Stimulated activated naive B cell treated with anti-CD40 and anti-IgM and Interleukin-4, amounts not matched to agents 10 μg/mL and 1 μg/mL and 100 μg/mL, for 72 hours (primary cell): Measurements from ENCODE around the gene NR6A1.

Source experiments
- ATAC-seq, 2 donors: fragments of 150-1000 bp; cut with Tn5 transposase; replicated peaks; 2 replicates each; pipeline ENCODE4 v1.10.0; 2021; ENCODE audit warnings: moderate library complexity in 1 of 2
- DNase-seq: peaks from one replicate; pipeline ENCODE4 v3.0.0; 2021
- H3K27ac Mint-ChIP-seq: one replicate; pipeline ENCODE4 v1.8.0; 2022; ENCODE audit warnings: mild to moderate bottlenecking, mixed read lengths
- H3K27me3 Mint-ChIP-seq, 2 donors: one replicate each; pipeline ENCODE4 v1.8.0; 2022; ENCODE audit warnings: mixed read lengths in 2 of 2
- H3K36me3 Mint-ChIP-seq, 2 donors: one replicate each; pipeline ENCODE4 v1.8.0; 2022; ENCODE audit warnings: mixed read lengths in 2 of 2, mild to moderate bottlenecking in 1 of 2
- H3K4me1 Mint-ChIP-seq, 2 donors: one replicate each; pipeline ENCODE4 v1.8.0; 2022; ENCODE audit warnings: mixed read lengths in 2 of 2, mild to moderate bottlenecking in 1 of 2
- H3K4me3 Mint-ChIP-seq, 2 donors: one replicate each; pipeline ENCODE4 v1.8.0; 2022; ENCODE audit warnings: mild to moderate bottlenecking in 2 of 2, mixed read lengths in 2 of 2, moderate library complexity in 1 of 2
- H3K9me3 Mint-ChIP-seq, 2 donors: one replicate each; pipeline ENCODE4 v1.8.0; 2022; ENCODE audit warnings: mixed read lengths in 2 of 2, mild to moderate bottlenecking in 1 of 2

The NR6A1 gene

GRCh38 chr9:124696101-124696500 is 75.0 kb downstream of the NR6A1 start:
- Mint-ChIP-seq H3K27me3 (no peaks in the 10 kb centered on the region), H3K4me1 (no peaks in the 10 kb centered on the region), H3K4me3 (no peak overlapping the region), H3K9me3 (no peaks in the 10 kb centered on the region), H3K36me3 (no peaks in the 10 kb centered on the region), H3K27ac (no peak overlapping the region)
- ATAC-seq (no peak), DNase-seq (no peak)

GRCh38 chr9:124695280-124695890 is 75.7 kb downstream of the NR6A1 start:
- no peaks in the 10 kb centered on the region for H3K9me3 Mint-ChIP-seq
- DNase-seq (no peak), ATAC-seq (no peak)
- no peaks in the 10 kb centered on the region for H3K27me3 Mint-ChIP-seq
- no peak overlapping the region for H3K4me3 Mint-ChIP-seq
- H3K36me3 Mint-ChIP-seq = no peaks in the 10 kb centered on the region
- no peak overlapping the region for H3K27ac Mint-ChIP-seq
- no peaks in the 10 kb centered on the region for H3K4me1 Mint-ChIP-seq

- DNase-seq (no peak), ATAC-seq (no peak)
- Mint-ChIP-seq H3K9me3 (no peaks in the 10 kb centered on the region), H3K27me3 (no peaks in the 10 kb centered on the region), H3K27ac (no peak overlapping the region), H3K4me1 (no peaks in the 10 kb centered on the region), H3K4me3 (no peak overlapping the region), H3K36me3 (no peaks in the 10 kb centered on the region)
These were observed 76.5 kb downstream of the NR6A1 start for GRCh38 chr9:124694414-124695279.

- ATAC-seq = no peak
- Mint-ChIP-seq H3K36me3 (no peaks in the 10 kb centered on the region), H3K4me3 (no peak overlapping the region), H3K27me3 (no peaks in the 10 kb centered on the region), H3K27ac (no peak overlapping the region), H3K9me3 (no peaks in the 10 kb centered on the region), H3K4me1 (no peaks in the 10 kb centered on the region)
- no peak for DNase-seq
These were observed 77.7 kb downstream of the NR6A1 start for GRCh38 chr9:124693403-124693802.

GRCh38 chr9:124688238-124688904 is 82.7 kb downstream of the NR6A1 start:
- ATAC-seq (no peak), DNase-seq (no peak)
- no peak overlapping the region for H3K27ac Mint-ChIP-seq
- H3K36me3 Mint-ChIP-seq = no peaks in the 10 kb centered on the region
- no peaks in the 10 kb centered on the region for H3K27me3 Mint-ChIP-seq
- H3K4me3 Mint-ChIP-seq = no peak overlapping the region
- H3K9me3 Mint-ChIP-seq = no peaks in the 10 kb centered on the region
- peaks cover 0 to 1% of the 10 kb centered on the region in 2 donors for H3K4me1 Mint-ChIP-seq

GRCh38 chr9:124686918-124687317 is 84.2 kb downstream of the NR6A1 start:
- no peak overlapping the region for H3K27ac Mint-ChIP-seq
- H3K4me1 Mint-ChIP-seq = peaks cover 0 to 1% of the 10 kb centered on the region in 2 donors
- no peaks in the 10 kb centered on the region for H3K36me3 Mint-ChIP-seq
- H3K27me3 Mint-ChIP-seq = no peaks in the 10 kb centered on the region
- H3K4me3 Mint-ChIP-seq = no peak overlapping the region
- ATAC-seq (no peak), DNase-seq (no peak)
- H3K9me3 Mint-ChIP-seq = no peaks in the 10 kb centered on the region

GRCh38 chr9:124685217-124685616 is 85.9 kb downstream of the NR6A1 start:
- no peak for DNase-seq
- Mint-ChIP-seq H3K27ac (no peak overlapping the region), H3K27me3 (no peaks in the 10 kb centered on the region)

GRCh38 chr9:124684169-124684568 is 86.9 kb downstream of the NR6A1 start:
- ATAC-seq (no peak), DNase-seq (no peak)
- Mint-ChIP-seq H3K4me1 (peaks cover 0 to 1% of the 10 kb centered on the region in 2 donors), H3K27me3 (no peaks in the 10 kb centered on the region), H3K36me3 (no peaks in the 10 kb centered on the region), H3K27ac (no peak overlapping the region), H3K9me3 (no peaks in the 10 kb centered on the region), H3K4me3 (no peak overlapping the region)

More at GRCh38 chr9:124685217-124685616, 85.9 kb downstream of the NR6A1 start:
- H3K4me3 Mint-ChIP-seq = no peak overlapping the region
- peaks cover 0 to 1% of the 10 kb centered on the region in 2 donors for H3K4me1 Mint-ChIP-seq
- H3K36me3 Mint-ChIP-seq = no peaks in the 10 kb centered on the region
- no peak for ATAC-seq
- H3K9me3 Mint-ChIP-seq = no peaks in the 10 kb centered on the region

- no peak for DNase-seq
- H3K27ac Mint-ChIP-seq = no peak overlapping the region
- no peaks in the 10 kb centered on the region for H3K9me3 Mint-ChIP-seq
- H3K4me1 Mint-ChIP-seq = peaks cover 0 to 1% of the 10 kb centered on the region in 2 donors
- ATAC-seq = no peak
- no peaks in the 10 kb centered on the region for H3K36me3 Mint-ChIP-seq
- no peak overlapping the region for H3K4me3 Mint-ChIP-seq
- H3K27me3 Mint-ChIP-seq = no peaks in the 10 kb centered on the region
These were observed 88.1 kb downstream of the NR6A1 start for GRCh38 chr9:124683043-124683442.

- DNase-seq (no peak), ATAC-seq (no peak)
- no peak overlapping the region for H3K4me3 Mint-ChIP-seq
- H3K4me1 Mint-ChIP-seq = no peaks in the 10 kb centered on the region
- H3K27me3 Mint-ChIP-seq = no peaks in the 10 kb centered on the region
- H3K27ac Mint-ChIP-seq = no peak overlapping the region
- H3K9me3 Mint-ChIP-seq = no peaks in the 10 kb centered on the region
- H3K36me3 Mint-ChIP-seq = no peaks in the 10 kb centered on the region
These were observed 90.3 kb downstream of the NR6A1 start for GRCh38 chr9:124680714-124681390.

- ATAC-seq = no peak
- Mint-ChIP-seq H3K4me3 (no peak overlapping the region), H3K27me3 (no peaks in the 10 kb centered on the region), H3K4me1 (no peaks in the 10 kb centered on the region), H3K27ac (no peak overlapping the region), H3K36me3 (no peaks in the 10 kb centered on the region), H3K9me3 (no peaks in the 10 kb centered on the region)
- DNase-seq = no peak
These were observed 91.1 kb downstream of the NR6A1 start for GRCh38 chr9:124680049-124680448.

GRCh38 chr9:124676159-124676551 is 95.0 kb downstream of the NR6A1 start:
- ATAC-seq = no peak
- H3K27me3 Mint-ChIP-seq = no peaks in the 10 kb centered on the region
- no peak overlapping the region for H3K27ac Mint-ChIP-seq
- H3K9me3 Mint-ChIP-seq = peaks cover 0 to 3% of the 10 kb centered on the region in 2 donors
- no peaks in the 10 kb centered on the region for H3K4me1 Mint-ChIP-seq
- H3K4me3 Mint-ChIP-seq = no peak overlapping the region
- no peaks in the 10 kb centered on the region for H3K36me3 Mint-ChIP-seq
- no peak for DNase-seq

- Mint-ChIP-seq H3K36me3 (no peaks in the 10 kb centered on the region), H3K9me3 (peaks cover 0 to 3% of the 10 kb centered on the region in 2 donors), H3K27me3 (no peaks in the 10 kb centered on the region), H3K4me1 (no peaks in the 10 kb centered on the region), H3K4me3 (no peak overlapping the region), H3K27ac (no peak overlapping the region)
- DNase-seq (no peak), ATAC-seq (no peak)
These were observed 95.6 kb downstream of the NR6A1 start for GRCh38 chr9:124675261-124676158.
